ENCODE measurements around the gene DIRAS2. TPM values are rescaled to one million over a fixed set of nuclear protein-coding genes. Genes with fewer than 3 reads are reported as not detected.

Gene DIRAS2
- total and polyA plus RNA-seq, 12 donors: 0.07 to 0.20 (median 0.11) TPM; not detected in 8

GRCh38 chr9:90631964-90632363 lies 10.7 kb downstream of the DIRAS2 start:
- no peak for ATAC-seq
- no peak for TF ChIP-seq CTCF (IDR thresholded peaks at IDR 0.05)
- Histone ChIP-seq H3K36me3 (no peaks in the 10 kb centered on the region), H3K4me1 (no peaks in the 10 kb centered on the region), H3K4me3 (no peak overlapping the region), H3K27ac (no peak overlapping the region), H3K27me3 (peaks cover 0 to 8% (median 0%) of the 10 kb centered on the region in 7 donors), H3K9me3 (no peaks in the 10 kb centered on the region)
- intact Hi-C loops (cut with DNase I): no loop called here
- DNase-seq: no peak
- WGBS, 2 donors: 55 to 64% methylated on average over 1 of the region's 1 CpG

- H3K4me1 ChIP-seq: no peaks in the 10 kb centered on the region
- H3K4me3 ChIP-seq: no peak overlapping the region
- peaks cover 0 to 8% (median 0%) of the 10 kb centered on the region in 7 donors for H3K27me3 ChIP-seq
- WGBS, 2 donors: 79 to 83% methylated on average over 3 of the region's 3 CpGs
- DNase-seq: no peak
- no peaks in the 10 kb centered on the region for H3K9me3 ChIP-seq
- H3K36me3 ChIP-seq: no peaks in the 10 kb centered on the region
- ATAC-seq: no peak
- no peak overlapping the region for H3K27ac ChIP-seq
- intact Hi-C loops (cut with DNase I): no loop called here
- no peak for TF ChIP-seq CTCF (IDR thresholded peaks at IDR 0.05)
Observed at GRCh38 chr9:90629991-90630390, 12.6 kb downstream of the DIRAS2 start.

- ATAC-seq: no peak
- H3K27ac ChIP-seq: no peak overlapping the region
- no peak for DNase-seq
- H3K27me3 ChIP-seq: peaks cover 0 to 8% (median 0%) of the 10 kb centered on the region in 7 donors
- H3K4me3 ChIP-seq: no peak overlapping the region
- H3K36me3 ChIP-seq: no peaks in the 10 kb centered on the region
- 87 to 92% methylated on average over 6 of the region's 6 CpGs for WGBS, 2 donors
- H3K4me1 ChIP-seq: no peaks in the 10 kb centered on the region
- TF ChIP-seq CTCF (IDR thresholded peaks at IDR 0.05): no peak
- no peaks in the 10 kb centered on the region for H3K9me3 ChIP-seq
- intact Hi-C loops (cut with DNase I): no loop called here
Observed at GRCh38 chr9:90629354-90629753, 13.3 kb downstream of the DIRAS2 start.

- no peak for TF ChIP-seq CTCF (IDR thresholded peaks at IDR 0.05)
- intact Hi-C loops (cut with DNase I): no loop called here
- Histone ChIP-seq H3K4me3 (no peak overlapping the region), H3K9me3 (no peaks in the 10 kb centered on the region), H3K27me3 (peaks cover 0 to 7% (median 0%) of the 10 kb centered on the region in 7 donors), H3K4me1 (no peaks in the 10 kb centered on the region), H3K36me3 (no peaks in the 10 kb centered on the region), H3K27ac (no peak overlapping the region)
- WGBS, 2 donors: 45 to 47% methylated on average over 3 of the region's 3 CpGs
- no peak for ATAC-seq
- DNase-seq: no peak
Observed at GRCh38 chr9:90616806-90617205, 25.8 kb downstream of the DIRAS2 start.
